ENCODE results near the gene PPP1R2C.

PPP1R2C gene

GRCh38 chrX:42748067-42748850 is 29.7 kb downstream of the PPP1R2C start:
- DNase-seq = no peak

GRCh38 chrX:42746606-42747005 is 31.4 kb downstream of the PPP1R2C start:
- no peak for DNase-seq

DNA sequence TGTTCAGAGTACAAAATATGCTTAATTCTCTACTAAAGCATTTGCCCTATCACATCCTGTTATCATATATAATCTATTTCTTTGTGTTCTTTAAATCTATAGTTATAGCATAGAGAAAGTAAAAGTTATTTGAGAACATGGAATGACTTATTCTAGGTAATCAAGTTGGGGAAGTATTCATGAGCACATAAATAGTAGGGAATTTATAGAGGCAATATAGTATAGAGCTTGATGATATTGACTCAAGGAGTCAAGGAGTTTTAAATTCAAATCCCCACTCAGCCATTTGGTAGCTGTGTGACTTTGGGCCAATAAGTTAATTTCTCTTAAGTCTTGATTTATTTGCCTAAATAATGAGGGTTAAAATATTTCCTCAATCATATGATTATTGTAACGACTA is 37.5 kb downstream of the PPP1R2C start:
- DNase-seq = no peak

- no peak for DNase-seq
Measured at GRCh38 chrX:42739741-42740140, 38.2 kb downstream of the PPP1R2C start.

DNA sequence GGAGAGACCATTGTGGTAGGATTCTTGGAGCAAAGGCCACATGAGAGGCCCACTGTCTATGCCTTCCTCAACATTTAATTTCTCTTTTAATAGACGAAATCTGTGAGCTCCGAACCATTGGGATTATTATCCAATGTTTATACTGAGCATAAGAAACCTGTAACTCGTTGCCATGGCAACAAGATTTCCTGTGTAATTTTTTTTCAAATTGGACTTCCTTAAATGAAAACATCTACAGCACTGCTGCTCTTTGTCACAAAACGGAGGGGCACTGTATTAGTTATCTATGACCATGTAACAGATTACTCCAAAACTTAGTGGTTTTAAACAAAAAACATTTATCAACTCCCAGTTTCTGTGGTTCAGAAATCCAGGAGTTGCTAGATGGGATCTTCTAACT is 38.7 kb downstream of the PPP1R2C start:
- no peak for DNase-seq

DNA sequence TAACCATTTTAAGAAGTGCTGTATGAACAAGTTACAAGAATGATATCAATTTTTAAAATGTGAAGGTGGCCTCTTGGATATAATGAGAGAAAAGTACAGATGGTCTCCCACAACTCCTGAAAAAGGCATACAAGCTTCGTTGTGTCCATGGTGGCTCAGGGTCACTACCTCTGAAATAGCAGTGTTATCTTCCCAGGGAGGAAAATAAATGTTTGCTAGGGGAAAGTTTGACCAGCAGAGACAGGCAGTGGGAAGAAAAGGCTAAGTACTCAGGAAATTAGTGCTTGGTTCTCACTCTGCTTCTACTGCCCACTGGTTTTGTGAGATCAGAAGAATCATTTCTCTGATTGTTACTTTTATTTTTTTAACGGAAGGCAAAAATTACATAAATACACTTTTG is 39.4 kb downstream of the PPP1R2C start:
- no peak for DNase-seq

DNA sequence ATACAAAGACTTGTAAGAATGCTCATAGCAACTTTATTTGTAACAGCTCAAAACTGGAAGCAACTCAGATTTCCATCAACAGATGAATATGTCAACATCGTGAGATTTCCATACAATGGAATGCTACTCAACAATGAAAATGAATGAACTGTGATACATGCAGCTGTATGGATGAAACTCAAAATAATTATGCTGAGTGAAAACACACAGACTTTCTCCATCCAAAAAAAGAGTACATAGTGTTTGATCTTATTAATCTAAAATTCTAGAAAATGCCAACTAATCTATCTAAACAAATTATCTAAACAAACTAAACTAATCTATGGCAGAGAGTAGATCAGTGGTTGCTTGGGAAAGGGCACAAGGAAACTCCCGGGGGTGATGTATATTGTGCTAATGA is 42.7 kb downstream of the PPP1R2C start:
- DNase-seq = no peak

DNA sequence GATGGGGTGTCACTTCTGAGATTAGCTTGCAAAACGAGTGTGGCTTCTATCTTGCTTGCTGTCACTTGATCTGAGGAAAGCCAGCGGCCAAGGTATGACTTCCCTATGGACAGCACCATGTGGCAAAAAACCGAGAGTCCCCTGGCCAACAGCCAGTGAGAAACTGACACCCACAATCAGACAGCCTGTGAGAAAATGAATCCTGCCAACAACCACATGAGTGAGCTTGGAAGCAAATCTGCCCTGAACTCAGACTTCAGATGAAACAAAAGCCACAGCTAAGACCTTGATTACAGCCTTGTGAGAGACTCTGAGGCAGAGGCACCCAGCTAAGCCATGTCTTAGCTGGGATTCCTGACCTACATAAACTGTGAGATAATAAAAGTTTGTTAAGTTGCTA is 45.5 kb downstream of the PPP1R2C start:
- no peak for DNase-seq
